ENCODE data around the gene CRYBG1.
"Not testable (repeated sequence)": the region's sequence is repeated elsewhere in the genome, so short reads cannot be mapped to it uniquely, and the experiment has no call there.

The CRYBG1 gene

GRCh38 chr6:106373502-106374239 is 13.2 kb downstream of the CRYBG1 start:
- no peak for DNase-seq

GRCh38 chr6:106377061-106377540 is 16.6 kb downstream of the CRYBG1 start:
- no peak for DNase-seq

GRCh38 chr6:106379951-106380350 is 19.4 kb downstream of the CRYBG1 start:
- no peak for DNase-seq

DNA sequence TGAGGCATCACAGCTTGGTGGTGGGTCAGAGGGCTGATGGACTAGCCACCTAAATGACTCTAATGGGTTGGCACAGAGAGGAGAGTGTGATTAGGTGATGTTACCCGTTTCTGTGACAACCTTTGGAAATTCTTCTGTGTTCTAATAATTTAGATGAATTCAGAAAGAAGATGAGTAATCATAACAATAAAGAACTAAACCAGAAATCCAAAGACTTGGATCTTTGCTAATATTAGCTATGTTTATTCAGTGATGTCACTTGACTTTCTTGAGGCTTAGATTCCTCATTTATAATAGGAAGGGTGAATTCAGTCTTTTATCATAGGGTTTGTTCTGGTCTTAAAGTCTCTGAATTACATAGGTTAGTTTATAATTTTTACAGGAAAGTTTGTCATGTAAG is 19.9 kb downstream of the CRYBG1 start:
- DNase-seq: no peak

- DNase-seq: no peak
Observed at GRCh38 chr6:106381223-106381622, 20.7 kb downstream of the CRYBG1 start.

- DNase-seq: no peak
Observed at GRCh38 chr6:106381881-106382280, 21.4 kb downstream of the CRYBG1 start.

DNA sequence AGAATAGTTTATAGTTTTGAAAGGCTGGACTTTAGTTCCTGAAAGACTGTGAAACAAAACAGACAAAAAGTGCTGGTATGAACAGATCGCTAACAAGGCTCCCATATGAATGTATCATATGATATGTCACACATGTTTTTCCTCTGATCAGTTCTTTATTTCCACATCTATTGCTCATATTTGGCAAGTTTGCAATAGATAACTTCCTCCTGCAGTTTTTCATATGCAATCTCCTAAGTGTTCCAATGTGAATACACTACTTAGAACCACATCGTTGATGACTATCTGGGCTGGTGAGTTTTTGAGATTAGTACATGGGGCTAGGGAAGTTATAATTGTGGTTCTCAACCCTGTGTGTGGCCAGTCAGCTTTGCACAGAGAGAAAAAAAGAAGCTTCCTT is 23.1 kb downstream of the CRYBG1 start:
- no peak for DNase-seq

- DNase-seq: no peak
Observed at GRCh38 chr6:106385530-106385929, 25.0 kb downstream of the CRYBG1 start.

- no peak for DNase-seq
Observed at GRCh38 chr6:106387875-106388274, 27.4 kb downstream of the CRYBG1 start.

DNA sequence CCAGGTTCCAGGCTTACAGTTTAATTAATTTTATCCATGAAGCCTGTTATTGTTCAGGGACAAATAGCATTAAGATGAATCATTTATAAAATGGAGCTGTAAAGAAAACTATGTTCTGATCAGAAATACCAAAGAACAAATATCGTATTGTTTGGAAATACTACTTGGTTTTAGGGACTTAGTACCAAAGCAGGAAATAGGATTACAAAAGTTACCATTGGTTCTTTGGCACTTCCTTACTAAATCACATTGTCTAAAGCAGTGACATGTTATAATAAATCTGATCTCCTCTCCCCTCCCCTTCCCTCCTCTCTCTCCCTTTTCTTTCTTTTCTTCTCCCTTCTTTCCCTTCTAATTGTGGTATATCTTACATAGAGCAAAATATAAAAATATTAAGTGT is 29.6 kb downstream of the CRYBG1 start:
- DNase-seq: no peak

GRCh38 chr6:106396426-106397220 is 36.1 kb downstream of the CRYBG1 start:
- no peak for DNase-seq

DNA sequence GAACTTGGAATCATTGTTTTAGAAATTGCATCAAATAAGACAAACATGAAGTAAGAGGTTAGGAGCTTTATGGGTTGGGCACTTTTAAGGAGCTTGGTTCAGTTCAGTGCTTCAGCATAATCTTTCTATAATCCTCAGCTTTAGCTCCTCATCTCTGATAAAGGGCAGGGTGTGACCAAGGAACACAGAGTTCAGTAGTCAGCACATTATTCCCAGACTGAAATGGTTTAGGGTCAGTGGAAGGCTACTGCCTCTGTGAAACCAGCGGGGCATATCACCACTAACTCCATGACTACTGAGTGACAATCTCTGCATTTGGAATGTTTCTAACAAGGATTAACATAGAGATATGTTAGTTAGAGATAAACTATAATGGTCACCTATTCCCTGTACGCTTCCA is 36.9 kb downstream of the CRYBG1 start:
- DNase-seq: no peak

GRCh38 chr6:106398621-106399020 is 38.1 kb downstream of the CRYBG1 start:
- DNase-seq: no peak

DNA sequence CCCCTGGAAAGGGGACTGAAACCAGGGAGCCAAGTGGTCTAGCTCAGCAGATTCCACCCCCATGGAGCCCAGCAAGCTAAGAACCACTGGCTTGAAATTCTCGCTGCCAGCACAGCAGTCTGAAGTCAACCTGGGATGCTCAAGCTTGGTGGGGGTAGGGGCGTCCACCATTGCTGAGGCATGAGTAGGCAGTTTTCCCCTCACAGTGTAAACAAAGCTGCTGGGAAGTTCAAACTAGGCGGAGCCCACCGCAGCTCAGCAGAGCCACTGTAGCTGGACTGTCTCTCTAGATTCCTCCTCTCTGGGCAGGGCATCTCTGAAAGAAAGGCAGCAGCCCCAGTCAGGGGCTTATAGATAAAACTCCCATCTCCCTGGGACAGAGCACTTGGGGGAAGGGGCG is 44.5 kb downstream of the CRYBG1 start:
- DNase-seq: not testable (repeated sequence)

- no peak for DNase-seq
Observed at GRCh38 chr6:106411056-106411455, 50.5 kb downstream of the CRYBG1 start.

GRCh38 chr6:106411643-106412200 is 51.2 kb downstream of the CRYBG1 start:
- DNase-seq: no peak

GRCh38 chr6:106413016-106413415 is 52.5 kb downstream of the CRYBG1 start:
- no peak for DNase-seq

DNA sequence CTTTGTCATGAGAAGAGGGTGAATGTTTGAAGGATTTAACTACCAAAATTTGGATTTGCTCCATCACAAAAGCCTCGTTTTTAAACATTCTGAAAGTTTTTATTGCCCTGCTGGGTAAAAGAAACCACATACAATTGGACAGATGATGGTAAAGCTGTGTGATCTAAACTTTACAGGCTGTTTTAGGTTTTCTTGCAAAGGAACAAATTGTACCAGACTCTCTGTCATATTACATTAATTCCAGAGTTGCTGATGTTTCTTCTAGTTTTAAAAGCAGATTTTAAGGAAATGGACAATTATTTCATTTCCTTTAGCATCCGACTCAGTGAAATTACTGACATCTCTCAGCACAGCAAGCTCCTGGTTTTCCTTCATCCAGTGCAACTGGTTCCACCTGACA is 53.2 kb downstream of the CRYBG1 start:
- DNase-seq: no peak

GRCh38 chr6:106415921-106416320 is 55.4 kb downstream of the CRYBG1 start:
- DNase-seq: no peak

DNA sequence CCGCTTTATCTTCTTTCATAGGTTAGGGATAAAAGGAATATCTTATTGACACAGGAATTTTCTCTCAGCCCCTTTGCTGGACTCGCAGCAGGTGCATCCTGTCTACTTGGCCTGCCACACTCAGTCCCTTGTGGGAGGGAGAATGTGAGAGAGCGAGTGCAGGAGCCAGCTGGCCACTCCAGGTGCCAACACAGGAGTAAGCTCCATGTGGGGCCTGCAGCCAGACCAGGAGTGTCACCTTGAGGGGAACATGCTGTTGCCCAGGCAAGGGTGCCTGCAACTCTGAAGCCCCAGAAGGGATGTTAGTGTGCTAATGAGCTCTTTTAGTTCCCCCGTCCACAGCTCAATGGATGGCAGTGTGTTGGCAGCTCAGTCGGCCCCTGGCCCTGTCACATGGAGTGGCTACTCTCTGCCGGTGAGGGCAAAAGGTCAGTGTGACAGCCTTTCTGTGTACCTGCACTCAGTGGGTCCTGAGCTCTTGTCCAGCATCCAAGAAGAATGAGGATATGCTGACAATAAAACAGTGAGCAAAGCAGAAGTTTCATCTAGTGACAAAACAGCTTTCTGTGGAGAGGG is 57.1 kb downstream of the CRYBG1 start:
- no peak for DNase-seq

GRCh38 chr6:106419900-106420613 is 59.5 kb downstream of the CRYBG1 start:
- no peak for DNase-seq

DNA sequence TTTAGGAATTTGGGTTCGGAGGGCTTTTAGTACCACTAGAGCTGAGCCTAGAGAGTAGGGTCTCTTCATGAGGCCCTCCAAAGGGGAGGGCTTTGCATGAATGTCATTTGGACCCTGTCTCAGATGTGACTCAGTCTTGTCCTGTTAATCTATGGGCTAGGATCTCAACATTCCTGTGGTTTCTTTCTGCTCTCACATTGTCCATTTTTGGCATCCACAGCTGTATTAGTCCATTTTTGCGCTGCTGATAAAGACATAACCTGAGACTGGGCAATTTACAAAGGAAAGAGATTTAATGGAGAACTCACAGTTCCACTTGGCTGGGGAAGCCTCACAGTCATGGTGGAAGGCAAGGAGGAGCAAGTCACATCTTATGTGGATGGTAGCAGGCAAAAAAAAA is 61.0 kb downstream of the CRYBG1 start:
- no peak for DNase-seq

DNA sequence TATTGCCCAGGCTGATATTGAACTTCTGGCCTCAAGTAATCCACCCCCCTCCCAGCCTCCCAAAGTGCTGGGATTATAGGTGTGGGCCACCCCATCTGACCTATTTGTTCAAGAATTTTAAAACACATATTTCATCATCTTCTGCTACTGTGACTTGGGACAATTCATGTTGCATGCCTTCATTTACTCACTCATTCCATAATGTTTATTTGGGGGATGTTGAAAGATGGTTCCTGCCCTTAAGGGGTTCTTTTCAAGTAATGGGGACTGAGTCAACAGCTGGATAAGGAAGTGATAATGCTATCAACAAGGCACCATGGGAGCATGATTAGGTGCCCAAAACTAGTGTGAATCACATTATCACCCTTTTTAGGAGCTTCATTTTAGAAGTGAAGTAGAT is 62.0 kb downstream of the CRYBG1 start:
- no peak for DNase-seq
